PFSK-1 (cell line): ENCODE data around the gene CD300C.

Experiments used
- POLR2AphosphoS5 ChIP-seq: IDR thresholded peaks from 2 replicates; pipeline ENCODE4 v1.6.1; 2012; ENCODE audit warnings: low read depth, mild to moderate bottlenecking, control low read depth, low read length, moderate library complexity
- SIN3A ChIP-seq: IDR thresholded peaks from 2 replicates; pipeline ENCODE4 v1.6.1; 2012; ENCODE audit warnings: mild to moderate bottlenecking, low read length, moderate library complexity, borderline replicate concordance; ENCODE audit not compliant: insufficient read depth

GRCh38 chr17:74565126-74565525 is 19.2 kb upstream of the CD300C start:
- TF ChIP-seq SIN3A, result no peak
- no peak for TF ChIP-seq POLR2AphosphoS5
